SH-SY5Y (cell line): ENCODE data around the gene MEIS3.

Source experiments
- GATA2 ChIP-seq: IDR thresholded peaks from 2 replicates; pipeline ENCODE4 v1.6.1; 2011; ENCODE audit warnings: mild to moderate bottlenecking, low read depth, low read length
- GATA3 ChIP-seq: IDR thresholded peaks from 2 replicates; pipeline ENCODE4 v1.6.1; 2011; ENCODE audit warnings: low read depth, mild to moderate bottlenecking, low read length, moderate library complexity

DNA sequence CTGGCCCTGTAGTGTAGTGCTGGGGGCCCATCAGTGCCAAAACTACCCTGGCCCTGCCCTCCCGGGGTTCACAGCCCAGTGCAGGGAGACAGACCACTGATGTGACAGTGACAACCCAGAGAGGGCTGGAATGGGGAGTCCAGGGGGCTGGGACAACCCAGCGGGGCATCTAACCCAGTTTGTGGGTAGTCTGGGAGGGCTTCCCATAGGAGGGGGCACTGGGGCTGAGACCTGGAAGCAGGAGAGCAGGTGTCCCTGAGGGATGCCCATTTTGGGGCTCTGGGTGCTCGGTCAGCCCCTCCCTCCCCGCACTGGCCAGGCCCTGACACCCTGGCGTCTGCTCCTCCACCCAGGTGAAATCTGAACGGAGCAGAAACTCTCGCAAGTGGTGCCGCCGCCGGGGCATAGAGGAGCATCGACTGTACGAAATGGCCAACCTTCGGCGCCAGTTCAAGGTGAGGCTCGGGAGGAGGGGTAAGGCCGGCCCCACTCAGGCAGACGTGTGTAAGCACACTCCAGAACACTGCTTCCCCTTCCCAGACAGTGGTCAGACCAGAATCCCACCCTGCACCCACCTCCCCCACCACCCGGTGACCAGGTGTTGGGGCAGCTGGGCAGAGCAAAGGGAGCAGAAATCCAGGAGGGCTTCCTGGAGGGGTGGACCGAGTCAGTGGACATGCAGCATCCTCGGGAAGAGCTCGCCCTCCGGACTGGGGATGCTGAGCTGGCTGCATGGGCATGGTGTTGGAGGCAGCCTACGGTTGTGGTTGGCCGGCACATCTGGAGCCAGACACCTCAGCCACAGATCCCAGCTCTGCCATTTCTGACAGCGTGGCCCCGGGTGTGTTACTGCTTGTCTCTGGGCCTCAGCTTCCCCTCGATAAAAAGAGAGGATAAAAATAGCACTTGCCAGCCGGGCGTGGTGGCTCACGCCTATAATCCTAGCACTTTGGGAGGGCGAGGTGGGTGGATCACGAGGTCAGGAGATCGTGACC lies 45.8 kb downstream of the MEIS3 start:
- no peak for TF ChIP-seq GATA3
- TF ChIP-seq GATA2, result no peak
